Activated CD8-positive, alpha-beta memory T cell treated with anti-CD3 and anti-CD28 coated beads for 36 hours (primary cell): ENCODE measurements around the gene ADGRL1. TPM values are rescaled to one million over a fixed set of nuclear protein-coding genes. Genes with fewer than 3 reads are reported as not detected.
"Not testable (repeated sequence)": the region's sequence is repeated elsewhere in the genome, so short reads cannot be mapped to it uniquely, and the experiment has no call there.

Experiments
- CTCF ChIA-PET: fragments of 350-600 bp; sonication (Branson Sonifier 250); formaldehyde crosslinking; loops from one replicate; lab custom pipeline; 2021; ENCODE audit warnings: antibody characterized with exemption; lab: Charles Lee
- POLR2A ChIA-PET: fragments of 350-600 bp; sonication (Branson Sonifier 250); formaldehyde crosslinking; loops from one replicate; lab custom pipeline; 2021; ENCODE audit warnings: antibody characterized with exemption; lab: Charles Lee
- total RNA-seq, 2 experiments: library from RNA; stranded (reverse); gene quantifications; one replicate each; pipeline ENCODE4 v1.2.3, GENCODE V29; 2021

ADGRL1 gene
- total RNA-seq, 2 experiments from 2014 or later, result 7.4 to 8.3 TPM

DNA sequence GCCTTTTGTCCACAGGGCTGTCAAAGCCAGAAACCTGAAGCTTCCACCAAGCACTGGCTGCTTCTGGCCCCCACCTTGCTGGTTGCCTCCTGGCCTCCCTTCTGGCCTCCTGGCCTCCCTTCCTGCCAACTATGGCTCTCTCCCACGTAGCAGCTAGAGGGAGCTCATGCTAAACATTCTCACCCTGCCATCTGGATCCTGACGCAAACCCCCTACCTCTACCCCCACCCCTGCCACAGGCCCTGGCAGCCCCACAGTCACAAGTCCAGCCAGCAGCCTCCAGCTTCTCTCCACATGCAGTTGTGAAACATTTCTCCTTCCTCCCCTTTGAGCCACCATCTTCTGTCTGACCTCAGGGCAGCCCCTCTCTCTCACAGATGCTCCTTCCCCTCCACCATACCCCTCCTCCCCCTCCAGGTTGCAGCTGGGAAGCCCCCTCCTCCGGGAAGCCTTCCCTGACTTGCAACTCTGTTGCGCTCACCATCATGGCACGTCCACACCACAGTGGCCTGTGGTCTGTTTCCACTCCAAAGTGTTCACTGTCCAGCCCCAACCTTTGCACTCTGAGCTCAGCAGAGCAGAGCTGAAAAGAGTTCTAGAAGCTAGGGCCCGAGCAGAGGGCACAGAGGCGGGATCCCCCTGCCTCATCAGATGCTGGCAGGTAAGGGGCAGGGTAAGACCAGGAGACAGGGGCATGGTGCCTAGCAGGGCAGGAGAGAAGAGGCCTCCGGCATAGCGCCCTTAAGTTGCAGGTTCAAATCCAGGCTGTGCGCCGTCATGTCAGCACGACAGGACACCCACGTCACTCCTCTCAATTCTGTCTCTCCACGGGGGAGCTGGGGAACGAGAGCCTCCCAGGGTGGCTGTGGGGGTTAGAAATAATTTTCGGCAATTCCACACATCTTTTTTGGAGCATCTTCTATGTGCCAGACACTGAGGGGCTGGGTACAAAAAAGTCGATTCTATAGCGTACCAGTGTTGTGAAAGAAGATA lies 7.3 kb downstream of the ADGRL1 start:
- ChIA-PET CTCF (interaction anchor here (0.8 to 2.8 kb wide), 3 partner anchors 50 to 149 kb away, joined by 3 to 22 read pairs (median 3); no protein-coding TSS in a partner anchor), POLR2A (no interaction called here)

- ChIA-PET POLR2A (no interaction called here), CTCF (interaction anchor here (2.8 kb wide), 1 partner anchor 150 kb away, joined by 22 read pairs; no protein-coding TSS in a partner anchor)
Observed at GRCh38 chr19:14197882-14198281, 8.1 kb downstream of the ADGRL1 start.

DNA sequence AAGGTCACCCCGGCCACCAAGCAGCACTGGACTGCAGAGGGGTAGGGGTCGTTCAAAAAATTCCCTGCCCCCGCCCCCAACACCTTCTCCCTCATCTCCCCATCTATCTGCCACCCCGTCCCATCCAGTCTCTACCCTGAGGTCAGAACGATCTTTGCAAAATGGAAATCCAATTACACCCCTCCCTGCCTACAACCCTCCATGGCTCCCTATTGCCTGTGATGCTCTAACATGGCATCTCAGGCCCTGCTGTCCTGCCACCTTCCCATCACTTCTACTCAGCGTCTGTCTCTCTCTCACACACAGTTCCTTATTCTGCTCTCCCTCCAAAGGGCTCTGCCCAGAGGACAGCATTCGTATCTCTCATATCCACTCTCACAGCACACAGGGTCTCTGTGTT lies 8.7 kb downstream of the ADGRL1 start:
- CTCF ChIA-PET, result interaction anchor here (1.1 kb wide), 1 partner anchor 165 kb away, joined by 3 read pairs; no protein-coding TSS in a partner anchor
- POLR2A ChIA-PET, result not testable (repeated sequence)

DNA sequence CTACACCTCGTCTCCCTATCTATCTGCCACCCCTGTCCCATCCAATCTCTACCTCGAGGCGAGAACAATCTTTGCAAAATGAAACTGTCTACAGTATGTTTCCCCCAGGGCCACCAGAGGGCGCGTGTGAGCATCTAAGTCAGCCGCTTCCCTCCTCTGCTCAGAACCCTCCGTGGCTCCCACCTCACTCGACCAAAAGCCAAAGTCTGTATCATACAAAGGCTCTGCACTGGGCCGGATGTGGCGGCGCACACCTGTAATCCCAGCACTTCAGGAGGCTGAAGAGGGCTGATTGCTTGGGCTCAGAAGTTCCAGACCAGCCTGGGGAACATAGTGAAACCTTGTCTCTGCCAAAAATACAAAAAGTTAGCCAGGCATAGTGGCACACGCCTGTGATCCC lies 9.9 kb downstream of the ADGRL1 start:
- POLR2A ChIA-PET, result not testable (repeated sequence)

GRCh38 chr19:14195216-14195615 lies 10.8 kb downstream of the ADGRL1 start:
- CTCF ChIA-PET, result interaction anchor here (3.2 kb wide), 1 partner anchor 153 kb away, joined by 13 read pairs; no protein-coding TSS in a partner anchor
- POLR2A ChIA-PET, result not testable (repeated sequence)

More for the DNA sequence above, 9.9 kb downstream of the ADGRL1 start:
- CTCF ChIA-PET, result interaction anchor here (1.1 kb wide), 1 partner anchor 166 kb away, joined by 3 read pairs; no protein-coding TSS in a partner anchor

GRCh38 chr19:14189415-14189814 lies 16.6 kb downstream of the ADGRL1 start:
- ChIA-PET CTCF (interaction anchor here (0.7 kb wide), 2 partner anchors 13 to 23 kb away, joined by 3 to 5 read pairs; no protein-coding TSS in a partner anchor), POLR2A (no interaction called here)

- POLR2A ChIA-PET, result not testable (repeated sequence)
- CTCF ChIA-PET, result interaction anchor here (1.4 kb wide), 1 partner anchor 160 kb away, joined by 4 read pairs; no protein-coding TSS in a partner anchor
Observed at GRCh38 chr19:14188086-14188485, 17.9 kb downstream of the ADGRL1 start.

- ChIA-PET POLR2A (no interaction called here), CTCF (interaction anchor here (1.4 kb wide), 1 partner anchor 161 kb away, joined by 4 read pairs; no protein-coding TSS in a partner anchor)
Observed at GRCh38 chr19:14187561-14187960, 18.4 kb downstream of the ADGRL1 start.

- CTCF ChIA-PET, result interaction anchor here (1.4 kb wide), 1 partner anchor 162 kb away, joined by 4 read pairs; no protein-coding TSS in a partner anchor
- POLR2A ChIA-PET, result not testable (repeated sequence)
Observed at GRCh38 chr19:14186684-14187083, 19.3 kb downstream of the ADGRL1 start.

DNA sequence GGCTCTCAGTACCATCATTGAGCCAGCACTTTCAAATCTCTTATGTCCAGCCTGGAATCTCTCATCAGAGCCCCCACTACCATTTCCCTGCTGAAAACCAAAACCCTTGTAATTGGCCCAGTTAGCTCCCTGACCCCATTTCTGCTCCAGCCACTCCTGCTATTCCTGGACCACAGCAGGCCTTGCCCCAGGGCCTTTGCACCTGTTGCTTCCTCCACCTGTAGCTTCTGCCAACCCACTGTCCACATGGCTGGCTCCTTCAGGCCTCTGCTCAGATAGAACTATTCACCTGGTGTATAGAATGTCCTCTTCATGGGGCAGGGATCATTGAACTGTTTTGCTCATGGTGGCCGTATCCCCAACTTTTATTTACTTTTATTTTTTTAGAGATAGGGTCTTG lies 20.3 kb downstream of the ADGRL1 start:
- POLR2A ChIA-PET, CTCF ChIA-PET: not testable (repeated sequence)

DNA sequence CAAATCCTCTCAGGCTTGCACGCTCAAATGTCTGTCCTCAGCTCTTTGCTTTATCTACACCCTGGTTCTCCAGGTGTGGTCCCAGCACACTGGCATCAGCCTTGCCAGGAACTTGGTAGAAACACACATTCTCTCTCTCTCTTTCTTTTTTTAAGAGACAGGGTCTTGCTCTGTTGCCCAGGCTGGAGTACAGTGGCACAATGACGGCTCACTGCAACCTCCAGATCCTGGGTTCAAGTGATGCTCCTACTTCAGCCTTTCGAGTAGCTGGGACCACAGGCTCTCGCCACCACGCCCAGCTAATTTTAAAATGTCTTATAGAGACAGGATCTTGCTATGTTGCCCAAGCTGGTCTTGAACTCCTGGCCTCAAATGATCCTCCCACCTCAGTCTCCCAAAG lies 20.8 kb downstream of the ADGRL1 start:
- CTCF ChIA-PET, result no interaction called here
- POLR2A ChIA-PET, result no interaction called here

- POLR2A ChIA-PET, result no interaction called here
Observed at GRCh38 chr19:14183741-14184350, 22.1 kb downstream of the ADGRL1 start.

GRCh38 chr19:14182476-14182875 lies 23.5 kb downstream of the ADGRL1 start:
- ChIA-PET POLR2A (no interaction called here), CTCF (no interaction called here)

More at GRCh38 chr19:14183741-14184350, 22.1 kb downstream of the ADGRL1 start:
- CTCF ChIA-PET, result no interaction called here

- CTCF ChIA-PET, result no interaction called here
Observed at GRCh38 chr19:14181906-14182305, 24.1 kb downstream of the ADGRL1 start.

GRCh38 chr19:14181199-14181598 lies 24.8 kb downstream of the ADGRL1 start:
- POLR2A ChIA-PET, CTCF ChIA-PET: not testable (repeated sequence)

More at GRCh38 chr19:14181906-14182305, 24.1 kb downstream of the ADGRL1 start:
- POLR2A ChIA-PET, result no interaction called here

DNA sequence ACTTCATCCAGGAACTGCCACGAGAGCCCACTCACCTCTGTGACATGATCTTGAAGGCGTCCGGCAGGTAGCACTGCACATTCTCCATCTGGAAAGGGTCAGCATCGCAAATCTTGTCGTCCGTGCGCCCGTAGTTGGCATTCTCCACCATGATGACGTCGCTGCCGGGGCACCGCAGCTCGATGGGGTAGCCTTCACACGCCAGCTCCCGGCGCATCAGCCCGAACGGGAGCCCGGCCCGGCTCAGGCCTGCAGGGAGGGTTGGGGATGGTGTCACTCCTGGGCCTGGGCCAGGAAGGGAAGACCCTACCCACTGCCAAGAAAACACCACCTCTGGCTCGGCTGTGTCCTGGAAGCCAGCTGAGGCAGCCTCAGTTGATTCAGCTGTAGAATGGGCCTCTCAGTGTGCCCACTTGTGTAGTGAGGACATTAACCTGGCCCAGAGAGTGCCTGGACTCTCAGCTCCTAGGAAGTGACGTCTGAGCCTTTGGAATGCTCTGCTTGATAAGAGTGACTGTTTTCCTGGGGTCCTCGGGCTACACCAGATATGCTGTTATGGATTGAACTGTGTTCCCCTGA lies 28.4 kb downstream of the ADGRL1 start:
- POLR2A ChIA-PET, result no interaction called here
- CTCF ChIA-PET, result no interaction called here

DNA sequence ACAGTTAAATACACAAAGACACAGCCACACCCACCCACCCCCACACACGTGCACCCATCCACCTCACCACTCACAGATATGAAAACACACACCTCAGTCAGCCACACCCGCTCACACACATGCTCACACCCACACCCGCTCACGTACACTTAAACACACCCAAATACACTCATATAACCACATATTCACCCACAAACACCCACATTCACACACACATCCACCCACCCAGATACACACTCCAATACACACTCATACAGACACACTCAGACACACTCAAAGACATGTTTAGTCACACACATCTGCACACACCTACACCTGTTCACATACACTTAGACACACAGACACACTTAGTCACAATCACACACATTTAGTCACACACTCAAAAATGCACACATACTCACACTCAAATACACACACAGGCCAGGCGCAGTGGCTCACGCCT lies 30.6 kb downstream of the ADGRL1 start:
- ChIA-PET POLR2A (no interaction called here), CTCF (interaction anchor here (0.7 kb wide), 2 partner anchors 171 to 283 kb away, joined by 3 to 4 read pairs; no protein-coding TSS in a partner anchor)

GRCh38 chr19:14174883-14175282 lies 31.1 kb downstream of the ADGRL1 start:
- POLR2A ChIA-PET, result no interaction called here
- CTCF ChIA-PET, result interaction anchor here (0.7 kb wide), 2 partner anchors 172 to 283 kb away, joined by 3 to 4 read pairs; no protein-coding TSS in a partner anchor

DNA sequence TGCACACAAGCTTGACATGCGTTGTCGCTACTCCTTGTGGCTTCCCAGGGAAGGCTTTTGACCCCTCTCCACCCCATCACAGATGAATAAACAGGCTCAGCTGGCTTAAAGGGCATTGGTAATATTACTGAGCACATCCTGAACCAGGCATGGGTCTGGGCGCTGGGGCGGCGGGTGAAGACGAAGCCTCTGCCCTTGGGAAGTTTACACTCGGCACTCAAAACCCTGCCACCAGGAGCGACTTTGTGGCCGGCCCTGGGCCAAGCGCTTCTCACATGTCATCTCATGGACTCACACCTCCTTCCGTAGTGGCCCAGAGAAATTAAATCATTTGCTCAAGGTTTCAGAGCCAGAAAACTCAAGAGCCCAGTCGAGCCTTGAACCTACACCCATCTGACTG lies 37.0 kb downstream of the ADGRL1 start:
- CTCF ChIA-PET, result no interaction called here
- POLR2A ChIA-PET, result no interaction called here
